DOHH2 (cell line): ENCODE measurements around the gene AASDH.

Experiments used
- H3F3A ChIP-seq: fragments of 200-600 bp; sonication (generic), shearing (Covaris generic); 2 replicates; pipeline ENCODE4 v1.6.0; 2016; ENCODE audit warnings: antibody characterized with exemption, mild to moderate bottlenecking; ENCODE audit not compliant: control insufficient read depth, insufficient read depth
- H3K27ac ChIP-seq: fragments of 200-600 bp; sonication (generic); 2 replicates; pipeline ENCODE4 v1.5.1; 2014; ENCODE audit warnings: low read depth, mild to moderate bottlenecking, low read length, moderate library complexity
- H3K27me3 ChIP-seq: fragments of 200-600 bp; sonication (generic); 2 replicates; pipeline ENCODE4 v1.6.1; 2014; ENCODE audit warnings: mild to moderate bottlenecking, low read length, mixed read lengths; ENCODE audit not compliant: control insufficient read depth
- H3K36me3 ChIP-seq: fragments of 200-600 bp; sonication (generic); 2 replicates; pipeline ENCODE4 v1.6.1; 2014; ENCODE audit warnings: mild to moderate bottlenecking, low read length, moderate library complexity, mixed read lengths; ENCODE audit not compliant: control insufficient read depth
- H3K4me1 ChIP-seq: fragments of 200-600 bp; sonication (generic); 2 replicates; pipeline ENCODE4 v1.6.1; 2014; ENCODE audit warnings: mild to moderate bottlenecking, low read length, mixed read lengths; ENCODE audit not compliant: control insufficient read depth
- H3K4me2 ChIP-seq: fragments of 200-600 bp; sonication (generic); 2 replicates; pipeline ENCODE4 v1.6.0; 2014; ENCODE audit warnings: mild to moderate bottlenecking, low read length, moderate library complexity
- H3K4me3 ChIP-seq: fragments of 200-600 bp; sonication (generic); 2 replicates; pipeline ENCODE4 v1.5.1; 2014; ENCODE audit warnings: mild to moderate bottlenecking, low read length, mixed read lengths
- H3K79me2 ChIP-seq: fragments of 200-600 bp; sonication (generic); 2 replicates; pipeline ENCODE4 v1.6.1; 2014; ENCODE audit warnings: mild to moderate bottlenecking, low read length, mixed read lengths; ENCODE audit not compliant: control insufficient read depth
- H3K9me2 ChIP-seq: fragments of 200-600 bp; sonication (generic); replicated peaks from 2 replicates; pipeline ENCODE4 v1.6.1; 2014; ENCODE audit warnings: mild to moderate bottlenecking, low read length, mixed read lengths; ENCODE audit not compliant: control insufficient read depth
- H3K9me3 ChIP-seq: fragments of 200-600 bp; sonication (generic); 2 replicates; pipeline ENCODE4 v1.6.1; 2014; ENCODE audit warnings: antibody characterized with exemption, low read length, mixed read lengths; ENCODE audit not compliant: control insufficient read depth, insufficient read depth
- H4K20me1 ChIP-seq: fragments of 200-600 bp; sonication (generic); 2 replicates; pipeline ENCODE4 v1.6.0; 2014; ENCODE audit warnings: low read depth, mild to moderate bottlenecking, antibody characterized with exemption, low read length, moderate library complexity; ENCODE audit not compliant: control insufficient read depth, insufficient read depth
- CTCF ChIP-seq: fragments of 200-600 bp; sonication (generic); IDR thresholded peaks from one replicate; pipeline ENCODE4 v1.5.1; 2014; ENCODE audit warnings: antibody characterized with exemption, mild to moderate bottlenecking, low read depth, low read length; ENCODE audit not compliant: poor library complexity, severe bottlenecking
- EZH2phosphoT487 ChIP-seq: fragments of 200-600 bp; sonication (generic); IDR thresholded peaks from 2 replicates; pipeline ENCODE4 v1.6.1; 2017; ENCODE audit warnings: borderline replicate concordance, mild to moderate bottlenecking, antibody characterized with exemption, low read length, moderate library complexity, mixed read lengths

Gene AASDH

DNA sequence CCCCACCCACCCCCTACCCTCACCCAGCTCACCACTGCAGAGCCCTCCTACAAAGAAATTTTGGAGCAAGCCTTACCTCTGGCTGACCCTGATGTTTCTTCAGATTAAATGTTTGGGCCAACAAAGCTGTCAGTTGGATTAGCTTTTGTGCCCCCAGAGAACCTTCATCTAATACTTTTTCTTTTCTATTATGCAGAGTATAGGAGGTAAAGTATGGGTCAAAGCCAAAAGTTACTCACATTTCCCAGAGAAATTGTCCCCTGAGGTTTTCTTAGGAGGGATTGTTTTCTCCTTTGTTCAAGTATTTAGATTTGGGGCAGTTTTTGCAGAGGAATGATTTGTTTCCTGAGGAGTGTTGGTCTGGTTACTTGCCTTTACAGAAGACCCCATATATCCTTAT lies 69.5 kb downstream of the AASDH start:
- no peaks in the 10 kb centered on the region for H3K9me2 ChIP-seq
- H3K27ac ChIP-seq, result no peak overlapping the region
- no peaks in the 10 kb centered on the region for H3K36me3 ChIP-seq
- TF ChIP-seq EZH2phosphoT487 (no peak), CTCF (no peak)
- no peaks in the 10 kb centered on the region for H3K9me3 ChIP-seq
- H3F3A ChIP-seq, result no peaks in the 10 kb centered on the region
- no peaks in the 10 kb centered on the region for H3K4me1 ChIP-seq
- H3K27me3 ChIP-seq, result no peaks in the 10 kb centered on the region
- no peaks in the 10 kb centered on the region for H4K20me1 ChIP-seq
- H3K4me3 ChIP-seq, result no peak overlapping the region
- H3K79me2 ChIP-seq, result no peaks in the 10 kb centered on the region
- H3K4me2 ChIP-seq, result no peak overlapping the region

GRCh38 chr4:56316011-56316650 lies 71.2 kb downstream of the AASDH start:
- H3K4me3 ChIP-seq, result no peak overlapping the region
- no peaks in the 10 kb centered on the region for H3K9me2 ChIP-seq
- H3F3A ChIP-seq, result no peaks in the 10 kb centered on the region
- no peak overlapping the region for H3K27ac ChIP-seq
- H3K9me3 ChIP-seq, result no peaks in the 10 kb centered on the region
- TF ChIP-seq EZH2phosphoT487 (no peak), CTCF (no peak)
- no peaks in the 10 kb centered on the region for H4K20me1 ChIP-seq
- H3K4me2 ChIP-seq, result no peak overlapping the region
- H3K79me2 ChIP-seq, result no peaks in the 10 kb centered on the region
- no peaks in the 10 kb centered on the region for H3K27me3 ChIP-seq
- H3K4me1 ChIP-seq, result no peaks in the 10 kb centered on the region
- H3K36me3 ChIP-seq, result no peaks in the 10 kb centered on the region

GRCh38 chr4:56315543-56315942 lies 71.7 kb downstream of the AASDH start:
- Histone ChIP-seq H3K9me2 (no peaks in the 10 kb centered on the region), H3K36me3 (no peaks in the 10 kb centered on the region), H3K27ac (no peak overlapping the region), H3K4me2 (no peak overlapping the region), H3K79me2 (no peaks in the 10 kb centered on the region), H3K4me3 (no peak overlapping the region), H3K4me1 (no peaks in the 10 kb centered on the region), H4K20me1 (no peaks in the 10 kb centered on the region), H3F3A (no peaks in the 10 kb centered on the region), H3K9me3 (no peaks in the 10 kb centered on the region), H3K27me3 (no peaks in the 10 kb centered on the region)
- no peak for TF ChIP-seq CTCF
- TF ChIP-seq EZH2phosphoT487, result no peak
